ENCODE results near the gene SOHLH1. TPM values are rescaled to one million over a fixed set of nuclear protein-coding genes. Genes with fewer than 3 reads are reported as not detected.
"Not testable (repeated sequence)": the region's sequence is repeated elsewhere in the genome, so short reads cannot be mapped to it uniquely, and the experiment has no call there.

The SOHLH1 gene
- total RNA-seq, 1 donor from 2014 or later, result not detected

DNA sequence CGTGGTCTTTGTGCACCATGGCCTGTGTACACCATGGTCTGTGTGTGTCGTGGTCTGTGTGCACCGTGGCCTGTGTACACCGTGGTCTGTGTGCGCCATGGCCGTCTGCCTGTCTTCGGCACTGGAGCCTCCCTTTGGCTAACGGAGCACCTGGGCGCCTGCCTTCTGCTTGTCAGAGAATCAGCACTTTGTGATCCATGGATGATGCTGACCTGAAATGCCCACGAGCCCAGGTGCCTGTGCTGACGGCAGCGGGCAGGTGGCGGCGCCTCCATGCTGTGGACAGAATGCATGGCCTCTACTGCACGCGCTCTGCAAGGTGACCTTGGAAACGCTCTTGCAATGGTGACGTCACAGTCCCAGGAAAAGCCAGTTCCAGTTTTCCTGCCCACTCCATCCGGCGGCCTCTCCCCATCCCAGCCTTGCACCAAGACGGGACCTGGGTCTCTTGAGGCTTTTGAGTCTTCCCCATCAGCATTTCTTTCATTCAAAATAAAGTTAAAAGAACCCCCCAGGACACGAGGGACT, 21.6 kb downstream of the SOHLH1 start:
- no peaks in the 10 kb centered on the region for H3K4me1 Mint-ChIP-seq (ENCODE audit: low read depth, unreplicated experiment)
- no peak for TF ChIP-seq CTCF (IDR thresholded peaks at IDR 0.05; ENCODE audit: partially characterized antibody, unreplicated experiment)
- H3K27ac Mint-ChIP-seq (ENCODE audit: unreplicated experiment), result no peak overlapping the region
- H3K4me3 Mint-ChIP-seq (ENCODE audit: unreplicated experiment), result no peak overlapping the region
- H3K36me3 Mint-ChIP-seq (ENCODE audit: unreplicated experiment), result no peaks in the 10 kb centered on the region
- DNase-seq, result no peak
- H3K27me3 Mint-ChIP-seq (ENCODE audit: unreplicated experiment), result no peaks in the 10 kb centered on the region
- H3K9me3 Mint-ChIP-seq (ENCODE audit: unreplicated experiment), result no peaks in the 10 kb centered on the region

- Mint-ChIP-seq H3K36me3 (ENCODE audit: unreplicated experiment) (no peaks in the 10 kb centered on the region), H3K9me3 (ENCODE audit: unreplicated experiment) (no peaks in the 10 kb centered on the region), H3K27ac (ENCODE audit: unreplicated experiment) (no peak overlapping the region), H3K27me3 (ENCODE audit: unreplicated experiment) (no peaks in the 10 kb centered on the region), H3K4me3 (ENCODE audit: unreplicated experiment) (no peak overlapping the region), H3K4me1 (ENCODE audit: low read depth, unreplicated experiment) (no peaks in the 10 kb centered on the region)
- no peak for TF ChIP-seq CTCF (IDR thresholded peaks at IDR 0.05; ENCODE audit: partially characterized antibody, unreplicated experiment)
- DNase-seq, result no peak
Measured at GRCh38 chr9:135676891-135677290, 22.4 kb downstream of the SOHLH1 start.

DNA sequence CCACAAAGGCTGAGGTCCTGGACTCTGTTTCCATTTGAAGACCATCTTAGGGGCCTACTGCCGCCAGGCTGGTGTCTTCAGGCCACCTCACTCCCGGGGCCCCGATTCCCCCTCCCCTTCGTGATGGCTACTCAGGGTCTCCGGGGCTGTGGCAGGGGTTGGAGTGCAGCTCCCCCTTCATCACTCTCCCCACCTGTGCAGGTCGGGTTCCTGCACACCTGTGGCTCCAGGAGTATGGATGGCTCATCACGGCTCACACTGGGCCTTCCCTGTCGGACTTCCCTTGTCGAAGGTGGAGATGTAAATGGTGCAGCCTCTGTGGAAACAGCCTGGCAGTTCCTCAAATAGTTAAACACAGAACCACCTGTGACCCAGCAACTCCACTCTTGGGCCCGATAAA, 24.3 kb downstream of the SOHLH1 start:
- DNase-seq, result no peak
- Mint-ChIP-seq H3K4me3 (ENCODE audit: unreplicated experiment) (no peak overlapping the region), H3K9me3 (ENCODE audit: unreplicated experiment) (no peaks in the 10 kb centered on the region), H3K4me1 (ENCODE audit: low read depth, unreplicated experiment) (no peaks in the 10 kb centered on the region), H3K27me3 (ENCODE audit: unreplicated experiment) (no peaks in the 10 kb centered on the region), H3K36me3 (ENCODE audit: unreplicated experiment) (no peaks in the 10 kb centered on the region), H3K27ac (ENCODE audit: unreplicated experiment) (no peak overlapping the region)
- TF ChIP-seq CTCF (IDR thresholded peaks at IDR 0.05; ENCODE audit: partially characterized antibody, unreplicated experiment), result no peak

DNA sequence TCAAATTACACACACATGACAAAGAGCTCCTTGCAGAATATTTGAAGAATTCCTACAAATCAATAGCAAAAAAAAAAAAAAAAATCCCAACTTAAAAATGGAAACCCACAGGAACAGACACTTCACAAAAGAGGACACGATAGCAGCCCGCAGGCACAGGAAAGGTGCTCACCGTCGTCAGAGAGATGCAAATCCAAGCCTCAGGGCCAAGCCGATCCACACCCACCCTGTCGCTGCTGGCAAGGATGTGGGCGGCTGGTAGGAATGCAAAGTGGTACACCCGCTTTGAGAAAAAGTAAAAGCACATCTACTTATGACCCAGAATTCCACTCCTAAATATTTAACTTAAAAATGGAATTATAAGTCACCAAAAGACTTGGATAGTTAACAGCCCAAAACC, 25.3 kb downstream of the SOHLH1 start:
- peaks cover 4% of the 10 kb centered on the region for H3K9me3 Mint-ChIP-seq (ENCODE audit: unreplicated experiment)
- no peak overlapping the region for H3K27ac Mint-ChIP-seq (ENCODE audit: unreplicated experiment)
- DNase-seq, result no peak

GRCh38 chr9:135672786-135673185, 26.5 kb downstream of the SOHLH1 start:
- not testable (repeated sequence) for H3K9me3 Mint-ChIP-seq (ENCODE audit: unreplicated experiment); H3K4me1 Mint-ChIP-seq (ENCODE audit: low read depth, unreplicated experiment); DNase-seq; H3K36me3 Mint-ChIP-seq (ENCODE audit: unreplicated experiment); H3K27me3 Mint-ChIP-seq (ENCODE audit: unreplicated experiment); H3K27ac Mint-ChIP-seq (ENCODE audit: unreplicated experiment); H3K4me3 Mint-ChIP-seq (ENCODE audit: unreplicated experiment)

More for the DNA sequence above, 25.3 kb downstream of the SOHLH1 start:
- H3K36me3 Mint-ChIP-seq (ENCODE audit: unreplicated experiment), result peaks cover 4% of the 10 kb centered on the region
- TF ChIP-seq CTCF (IDR thresholded peaks at IDR 0.05; ENCODE audit: partially characterized antibody, unreplicated experiment), result no peak
- H3K4me1 Mint-ChIP-seq (ENCODE audit: low read depth, unreplicated experiment), result no peaks in the 10 kb centered on the region
- no peak overlapping the region for H3K4me3 Mint-ChIP-seq (ENCODE audit: unreplicated experiment)
- peaks cover 2% of the 10 kb centered on the region for H3K27me3 Mint-ChIP-seq (ENCODE audit: unreplicated experiment)

All from glutamatergic neuron (in vitro differentiated cells).